HG03196 (cell line): ENCODE measurements around the gene HMGCLL1.

Experiments
- ATAC-seq: cut with Tn5 transposase; IDR thresholded peaks from one replicate; pipeline ENCODE4 v1.9.1; 2021; ENCODE audit not compliant: unreplicated experiment

The HMGCLL1 gene

GRCh38 chr6:55536391-55536956 lies 42.5 kb downstream of the HMGCLL1 start:
- ATAC-seq, result no peak

DNA sequence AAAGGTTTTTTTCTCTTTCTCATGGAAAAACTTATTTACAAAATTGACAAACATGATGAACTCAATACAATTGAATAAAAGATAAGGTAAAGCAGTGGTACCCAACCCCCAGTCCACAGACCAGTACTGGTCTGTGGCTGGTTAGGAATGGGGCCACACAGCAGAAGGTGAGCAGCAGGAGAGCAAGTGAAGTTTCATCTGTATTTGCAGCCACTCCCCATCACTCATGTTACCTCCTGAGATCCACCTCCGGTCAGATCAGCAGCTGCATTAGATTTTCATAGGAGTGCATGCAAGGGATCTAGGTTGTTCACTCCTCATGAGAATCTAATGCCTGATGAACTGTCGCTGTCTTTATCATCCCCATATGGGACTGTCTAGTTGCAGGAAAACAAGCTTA lies 47.5 kb downstream of the HMGCLL1 start:
- no peak for ATAC-seq

DNA sequence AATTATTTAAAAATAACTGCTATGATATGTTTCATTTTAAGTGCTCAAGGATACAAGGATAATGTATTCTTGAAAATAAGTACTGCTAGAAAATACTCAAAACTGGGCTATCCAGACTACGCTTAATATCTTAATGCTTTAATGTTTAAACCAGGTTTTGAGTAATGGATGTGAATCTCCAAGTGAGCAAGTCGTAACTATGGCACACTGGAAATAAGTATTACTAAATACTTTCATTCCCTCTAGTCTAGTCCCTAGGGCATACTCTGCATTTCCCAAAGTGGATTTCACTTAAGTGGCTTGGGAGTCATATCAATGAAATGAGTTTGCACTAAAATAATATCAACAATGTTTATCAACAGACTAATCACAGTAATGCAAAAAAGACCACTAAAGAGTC lies 48.1 kb downstream of the HMGCLL1 start:
- no peak for ATAC-seq

DNA sequence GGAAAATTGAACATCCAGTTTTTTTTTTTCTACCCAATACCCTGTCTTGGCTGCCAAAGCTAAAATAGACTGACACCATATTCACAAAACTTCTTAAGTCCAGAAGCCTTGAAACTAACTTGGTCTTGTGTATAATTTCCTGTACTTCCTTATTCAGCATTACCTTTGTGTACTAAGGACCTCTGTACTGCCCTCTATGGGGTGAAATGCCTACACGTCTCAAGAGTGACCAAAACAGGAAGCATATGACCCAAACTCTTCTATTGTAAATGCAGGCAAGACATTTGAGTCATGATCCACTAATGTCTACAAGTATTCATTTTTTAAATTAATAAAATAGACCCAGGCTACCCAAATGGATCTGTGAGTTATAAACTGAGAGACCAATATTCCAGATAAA lies 50.4 kb downstream of the HMGCLL1 start:
- no peak for ATAC-seq

DNA sequence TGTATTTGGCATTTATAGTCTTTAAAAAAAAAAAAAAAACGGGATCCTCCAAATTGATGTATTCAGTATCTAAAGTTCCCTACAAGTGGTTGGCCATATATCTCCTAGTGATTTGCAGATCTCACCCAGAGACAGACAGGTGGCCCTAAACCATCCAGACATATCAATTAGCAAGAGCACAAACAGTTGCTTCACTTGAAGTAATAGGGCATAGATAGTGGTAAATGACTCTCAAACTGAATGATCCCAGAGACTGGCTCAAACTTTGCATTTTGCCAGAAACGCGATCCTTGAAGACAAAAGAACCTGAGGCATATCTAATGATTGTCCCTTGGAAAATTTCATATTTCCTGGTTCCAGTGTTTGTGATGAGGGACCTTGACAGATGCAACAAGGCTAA lies 54.6 kb downstream of the HMGCLL1 start:
- ATAC-seq, result no peak

- no peak for ATAC-seq
Measured at GRCh38 chr6:55518529-55519060, 60.4 kb downstream of the HMGCLL1 start.

- no peak for ATAC-seq
Measured at GRCh38 chr6:55516736-55517135, 62.3 kb downstream of the HMGCLL1 start.

GRCh38 chr6:55512904-55513303 lies 66.1 kb downstream of the HMGCLL1 start:
- no peak for ATAC-seq

- no peak for ATAC-seq
Measured at GRCh38 chr6:55511122-55511800, 67.7 kb downstream of the HMGCLL1 start.

GRCh38 chr6:55499591-55499990 lies 79.4 kb downstream of the HMGCLL1 start:
- no peak for ATAC-seq

DNA sequence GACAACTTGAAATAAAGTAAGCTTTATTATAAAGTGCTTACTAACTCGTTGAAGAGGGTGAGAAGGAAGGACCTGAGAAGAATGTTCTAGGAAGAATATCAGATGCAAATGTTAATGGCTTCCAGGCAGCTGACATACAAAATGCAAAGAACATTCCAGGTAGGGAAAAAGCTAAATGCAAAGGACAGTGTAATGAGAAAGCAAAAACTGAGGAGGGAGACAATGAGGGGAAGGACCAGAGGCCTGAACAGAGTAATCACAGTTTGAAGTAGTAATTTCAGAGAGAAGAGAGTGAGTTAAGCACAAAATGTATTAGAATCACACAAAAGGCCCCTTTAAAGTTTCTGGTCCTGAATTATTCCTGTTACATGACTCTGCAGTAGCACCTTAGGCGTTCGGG lies 81.3 kb downstream of the HMGCLL1 start:
- ATAC-seq, result no peak

- no peak for ATAC-seq
Measured at GRCh38 chr6:55496201-55496600, 82.8 kb downstream of the HMGCLL1 start.

- ATAC-seq, result no peak
Measured at GRCh38 chr6:55495277-55495676, 83.7 kb downstream of the HMGCLL1 start.

- no peak for ATAC-seq
Measured at GRCh38 chr6:55494411-55494810, 84.6 kb downstream of the HMGCLL1 start.

DNA sequence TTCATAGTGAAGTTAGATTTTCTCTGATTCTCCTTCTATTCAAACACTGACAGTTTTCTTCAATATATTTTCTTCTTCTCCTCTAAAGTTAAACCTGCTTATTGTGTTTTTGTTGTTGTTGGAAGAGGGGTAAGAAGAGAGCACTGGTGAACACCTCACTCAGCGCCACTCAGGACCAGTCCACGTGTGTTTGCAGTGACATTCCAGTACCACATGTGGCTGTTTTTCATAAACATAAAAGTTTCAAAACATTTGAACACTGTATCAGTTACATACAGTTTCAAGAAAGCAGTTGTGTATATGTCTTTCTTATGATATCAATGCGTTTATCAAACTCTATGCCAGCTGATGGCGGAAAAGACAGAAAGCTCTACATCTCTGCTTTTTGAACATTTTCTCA lies 86.7 kb downstream of the HMGCLL1 start:
- no peak for ATAC-seq

DNA sequence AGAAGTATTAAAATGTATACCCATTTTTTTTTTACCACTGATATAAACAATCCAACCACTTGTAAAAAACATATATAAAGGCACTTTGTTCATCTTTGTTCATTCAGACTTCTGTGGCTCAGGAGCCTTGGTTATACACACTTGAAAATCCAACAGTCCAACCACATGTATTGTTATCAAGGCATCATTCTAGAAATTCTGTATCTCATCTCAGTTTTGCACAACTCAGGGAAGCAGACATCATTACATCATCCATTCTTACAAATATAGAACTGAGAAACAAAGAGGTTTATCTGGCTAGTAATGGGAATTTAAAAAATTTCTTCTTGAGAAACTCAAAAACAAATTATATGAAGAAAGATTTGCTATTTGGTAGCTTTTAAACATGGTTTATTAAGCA lies 88.1 kb downstream of the HMGCLL1 start:
- ATAC-seq, result no peak

DNA sequence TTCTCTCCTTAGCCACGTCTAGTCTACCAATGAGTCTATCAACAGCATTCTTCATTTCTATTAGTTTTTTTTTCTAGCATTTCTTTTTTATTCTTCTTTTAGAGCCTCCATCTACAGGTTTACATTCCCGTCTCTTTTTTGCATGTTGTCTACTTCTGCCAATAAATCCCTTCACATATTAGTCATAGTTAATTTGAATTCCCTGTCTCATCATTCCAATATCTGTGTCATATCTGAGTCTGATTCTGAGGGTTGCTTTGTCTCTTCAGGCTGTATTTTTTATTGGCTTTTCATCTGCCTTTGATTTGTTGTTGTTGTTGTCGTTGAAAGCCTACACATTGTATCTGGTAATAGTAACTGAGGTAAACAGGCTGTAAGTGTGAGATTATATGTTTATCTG lies 104.6 kb downstream of the HMGCLL1 start:
- no peak for ATAC-seq

DNA sequence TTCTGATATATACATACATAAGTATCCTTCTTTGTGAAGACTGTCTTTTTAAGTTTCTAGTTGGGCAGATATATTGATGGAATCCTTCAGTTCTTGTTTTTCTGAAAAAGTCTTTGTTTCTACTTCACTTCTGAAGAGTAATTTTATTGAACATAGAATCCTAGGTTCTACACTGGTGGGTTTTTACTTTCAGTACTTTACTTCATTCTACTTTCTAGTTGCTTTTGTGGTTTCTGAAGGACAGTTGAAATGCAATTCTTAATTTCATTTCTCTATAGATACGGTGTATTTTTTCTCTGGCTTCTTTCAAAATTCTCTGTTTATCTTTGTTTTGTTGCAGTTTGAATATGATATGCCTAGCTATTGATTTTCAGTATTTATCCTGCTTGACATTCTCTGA lies 105.3 kb downstream of the HMGCLL1 start:
- no peak for ATAC-seq

DNA sequence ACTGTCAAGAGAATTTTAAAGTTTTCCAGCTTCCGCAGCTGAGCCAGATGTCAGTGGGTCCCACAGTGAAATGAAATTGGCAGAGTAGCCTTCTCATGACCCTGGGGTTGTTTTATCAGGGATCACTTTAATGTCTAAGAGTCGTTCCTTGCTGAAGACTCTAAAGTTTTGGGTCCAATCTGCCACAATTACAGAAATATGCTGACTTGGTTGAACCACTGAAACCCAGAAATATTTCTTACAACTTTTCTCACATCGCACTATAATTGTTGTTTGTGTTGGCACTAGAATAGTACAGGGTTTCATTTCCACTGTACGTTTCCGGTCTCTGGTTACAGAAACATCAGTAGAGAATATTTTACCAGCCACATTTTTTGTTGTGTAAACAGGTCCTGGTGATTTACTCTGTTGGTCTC lies 109.0 kb downstream of the HMGCLL1 start:
- no peak for ATAC-seq

DNA sequence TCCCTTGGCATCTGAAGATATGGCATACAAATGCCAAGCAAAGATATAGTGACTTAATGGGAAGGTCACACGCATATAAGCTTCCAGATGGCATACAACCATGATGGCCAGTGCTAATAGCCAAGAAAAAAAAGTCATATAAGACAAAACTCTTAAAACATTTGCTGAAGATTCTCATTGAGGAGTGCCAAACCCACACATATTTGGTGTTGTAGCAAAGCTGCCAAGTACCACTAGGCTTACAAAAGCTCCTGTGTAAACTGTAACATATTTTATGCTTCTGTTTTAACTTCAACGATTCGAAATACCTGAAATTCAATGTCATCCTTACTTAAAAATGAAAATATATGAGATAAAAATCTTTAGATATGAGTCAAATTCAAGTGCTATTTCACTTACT lies 123.0 kb downstream of the HMGCLL1 start:
- ATAC-seq, result no peak

DNA sequence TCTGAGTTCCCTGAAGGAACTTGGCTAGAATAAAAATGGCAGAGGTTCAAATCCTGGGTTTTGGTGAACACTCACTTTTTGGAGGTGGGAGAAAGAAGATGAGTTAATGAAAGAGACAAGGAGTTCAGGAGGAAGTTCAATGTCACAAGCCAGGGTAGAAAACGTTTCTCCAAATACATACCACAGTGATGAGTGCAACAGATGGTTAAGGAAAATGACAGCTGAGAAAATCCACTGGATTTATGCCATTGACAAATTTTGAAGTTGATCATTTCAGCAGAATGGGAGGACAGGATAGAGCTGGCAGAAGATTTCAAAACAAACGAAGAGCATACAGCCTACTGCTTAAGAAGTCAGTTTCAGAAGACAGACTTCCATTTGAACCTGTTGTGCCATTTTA lies 129.0 kb downstream of the HMGCLL1 start:
- ATAC-seq, result no peak

DNA sequence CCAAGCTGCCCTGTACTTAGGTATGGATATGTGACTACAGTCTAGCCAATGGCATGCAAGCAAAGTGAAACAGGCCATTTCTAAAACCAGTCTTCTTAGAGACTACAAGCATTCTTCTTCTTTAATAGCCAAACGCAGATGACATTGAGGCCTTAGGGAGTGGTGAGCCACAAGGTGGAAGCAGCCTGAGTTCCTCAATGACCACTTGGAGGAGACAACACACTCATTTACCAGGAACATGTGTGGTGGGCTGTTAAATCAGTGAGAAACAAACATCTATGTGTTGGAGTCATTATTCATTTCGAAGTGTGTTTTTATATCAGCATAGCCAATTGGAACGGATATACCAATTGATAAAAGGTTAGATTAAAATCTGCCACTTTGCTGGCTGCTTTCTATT lies 129.8 kb downstream of the HMGCLL1 start:
- no peak for ATAC-seq

- no peak for ATAC-seq
Measured at GRCh38 chr6:55448451-55448850, 130.5 kb downstream of the HMGCLL1 start.
